HepG2 (cell line): Measurements from ENCODE around the gene MADD. TPM values are rescaled to one million over a fixed set of nuclear protein-coding genes. Genes with fewer than 3 reads are reported as not detected.

Experiments used
- ASH2L ChIP-seq: fragments of 300-600, 200-600 bp; sonication (generic); IDR thresholded peaks from 2 replicates; pipeline ENCODE4 v1.7.0; 2017; ENCODE audit warnings: low read depth, mild to moderate bottlenecking, moderate library complexity, mixed read lengths, low read length; ENCODE audit not compliant: insufficient read length
- ATF7-NPFF ChIP-seq: sonication (generic); formaldehyde crosslinking; IDR thresholded peaks from 2 replicates; pipeline ENCODE4 v1.8.1; 2023; ENCODE audit warnings: mild to moderate bottlenecking, low read depth, missing genetic modification reagents, moderate library complexity
- E2F2 ChIP-seq: sonication (generic); formaldehyde crosslinking; IDR thresholded peaks from 2 replicates; pipeline ENCODE4 v1.4.0; 2020; ENCODE audit warnings: missing genetic modification reagents, borderline replicate concordance
- ETV6 ChIP-seq: sonication (generic); formaldehyde crosslinking; conservative IDR thresholded peaks from 2 replicates; pipeline ENCODE4 v1.4.0; 2020; ENCODE audit warnings: missing genetic modification reagents
- GPN1 ChIP-seq: sonication (generic); formaldehyde crosslinking; IDR thresholded peaks from 2 replicates; pipeline ENCODE4 v1.5.1; 2020; ENCODE audit warnings: missing genetic modification reagents, borderline replicate concordance
- IRF2 ChIP-seq: IDR thresholded peaks from 2 replicates; pipeline ENCODE4 v1.6.1; 2018; ENCODE audit warnings: missing genetic modification reagents, missing compliant biosample characterization
- JUN ChIP-seq: sonication (generic); formaldehyde crosslinking; IDR thresholded peaks from 2 replicates; pipeline ENCODE4 v1.4.0; 2020; ENCODE audit warnings: mild to moderate bottlenecking, missing genetic modification reagents
- KAT2B ChIP-seq: fragments of 150-350 bp; IDR thresholded peaks from 2 replicates; pipeline ENCODE4 v1.6.1; 2014; ENCODE audit warnings: low read depth, low read length, borderline replicate concordance
- MYNN ChIP-seq: sonication (generic); formaldehyde crosslinking; IDR thresholded peaks from 2 replicates; pipeline ENCODE4 v1.4.0; 2020; ENCODE audit warnings: mild to moderate bottlenecking, low read depth, missing genetic modification reagents
- PAXIP1 ChIP-seq: sonication (generic); formaldehyde crosslinking; conservative IDR thresholded peaks from 2 replicates; pipeline ENCODE4 v1.4.0; 2020; ENCODE audit warnings: mild to moderate bottlenecking, missing genetic modification reagents, moderate library complexity
- PRDM4 ChIP-seq: sonication (generic); formaldehyde crosslinking; IDR thresholded peaks from 2 replicates; pipeline ENCODE4 v1.9.0; 2021; ENCODE audit warnings: missing genetic modification reagents, borderline replicate concordance
- RFX1 ChIP-seq: fragments of 450-650 bp; IDR thresholded peaks from 2 replicates; pipeline ENCODE4 v1.6.1; 2017
- RXRA ChIP-seq: sonication (generic); formaldehyde crosslinking; IDR thresholded peaks from 2 replicates; pipeline ENCODE4 v1.5.1; 2020; ENCODE audit warnings: missing genetic modification reagents
- SAP130 ChIP-seq: IDR thresholded peaks from 2 replicates; pipeline ENCODE4 v1.6.1; 2016; ENCODE audit warnings: low read depth
- THYN1 ChIP-seq: sonication (generic); formaldehyde crosslinking; IDR thresholded peaks from 2 replicates; pipeline ENCODE4 v1.8.1; 2023; ENCODE audit warnings: low read depth, mild to moderate bottlenecking, moderate library complexity, missing genetic modification reagents, borderline replicate concordance
- ZBTB14 ChIP-seq: sonication (generic); formaldehyde crosslinking; IDR thresholded peaks from 2 replicates; pipeline ENCODE4 v1.4.0; 2020; ENCODE audit warnings: missing genetic modification reagents
- ZKSCAN1 ChIP-seq: fragments of 150-350 bp; IDR thresholded peaks from 2 replicates; pipeline ENCODE4 v1.6.1; 2014; ENCODE audit warnings: low read length
- ZNF558 ChIP-seq: sonication (generic); formaldehyde crosslinking; IDR thresholded peaks from 2 replicates; pipeline ENCODE4 v1.9.0; 2022; ENCODE audit warnings: mild to moderate bottlenecking, missing genetic modification reagents, borderline replicate concordance
- ZNF564 ChIP-seq: sonication (generic); formaldehyde crosslinking; IDR thresholded peaks from 2 replicates; pipeline ENCODE4 v1.8.1; 2023; ENCODE audit warnings: mild to moderate bottlenecking, missing genetic modification reagents
- ZNF580 ChIP-seq: IDR thresholded peaks from 2 replicates; pipeline ENCODE4 v1.6.1; 2016; ENCODE audit warnings: low read depth, borderline replicate concordance
- ZNF737 ChIP-seq: sonication (generic); formaldehyde crosslinking; IDR thresholded peaks from 2 replicates; pipeline ENCODE4 v1.5.0; 2020; ENCODE audit warnings: missing genetic modification reagents, mild to moderate bottlenecking, borderline replicate concordance
- polyA plus RNA-seq, 8 experiments: library from polyadenylated mRNA; depleted of rRNA in 3 of 8; stranded (reverse) in 7 of 8; unstranded in 1 of 8; fragments of >200 nt; fragmentation: Illumina TruSeq in 4 of 8; extraction: Trizol in 4 of 8; gene quantifications; 2 replicates each; pipeline versions ENCODE4 v1.2.1 to v1.2.3, GENCODE V29; 2011 to 2016; ENCODE audit warnings: low read depth in 4 of 8, missing spikeins in 1 of 8, mixed read lengths in 1 of 8; ENCODE audit not compliant: insufficient read depth in 1 of 8
- total RNA-seq, 5 experiments: library from RNA; depleted of rRNA; stranded (reverse); fragments of >200 nt; fragmentation: Illumina TruSeq; extraction: Trizol; gene quantifications; 2 replicates each; pipeline ENCODE4 v1.2.3, GENCODE V29; 2016; ENCODE audit warnings: low read depth in 1 of 5

Gene MADD
- total and polyA plus RNA-seq, 2 of the 13 experiments (the other 11 are each of a cell fraction or from before 2014, with no cell fraction given), result 18.0 to 29.2 TPM

DNA sequence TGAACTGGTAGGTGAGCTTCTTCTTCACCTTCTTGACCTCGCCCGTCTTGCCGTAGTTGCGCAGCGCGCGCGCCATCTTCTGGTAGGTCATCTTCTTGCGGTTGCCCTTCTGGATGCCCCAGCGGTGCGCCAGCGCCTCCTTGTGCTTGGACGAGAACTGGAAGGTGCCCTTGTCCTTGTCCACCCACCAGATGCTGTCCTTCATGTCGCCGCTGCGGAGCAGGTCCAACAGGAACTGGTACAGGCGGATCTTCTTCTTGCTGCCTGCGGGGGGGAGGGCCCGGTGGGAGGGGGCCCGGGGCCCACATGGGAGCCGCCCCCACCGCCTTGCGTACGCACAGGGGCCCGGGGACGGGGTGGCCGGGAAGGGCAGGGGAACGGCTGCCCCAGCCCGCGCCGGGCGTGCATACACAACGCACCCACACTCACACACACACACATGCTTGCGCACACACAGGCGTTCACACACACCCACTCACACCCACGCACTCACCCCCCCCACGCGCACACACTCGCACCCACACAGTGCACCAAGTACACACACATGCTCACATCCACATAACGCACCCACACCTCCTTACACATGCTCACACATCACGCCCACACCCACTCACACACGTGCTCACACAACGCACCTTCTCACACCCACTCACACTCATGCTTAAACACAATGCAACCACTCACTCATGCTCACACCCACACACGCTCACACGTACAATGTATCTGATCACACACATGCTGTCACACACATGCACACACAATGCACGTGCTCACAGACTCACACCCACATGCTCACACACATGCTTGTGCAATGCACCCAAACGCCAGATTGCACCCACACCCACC, 85.6 kb downstream of the MADD start (continued):
- TF ChIP-seq PRDM4 (CRISPR knock-in tag), result no peak; the same call in 1 of the 2 replicates
- TF ChIP-seq THYN1 (CRISPR knock-in tag), result no peak
- peak; percentile 42 for TF ChIP-seq PAXIP1
- peak; percentile 69 for TF ChIP-seq RXRA
- peak; percentile 72 for TF ChIP-seq IRF2 (CRISPR knock-in tag)
- no peak for TF ChIP-seq RFX1
- TF ChIP-seq ZNF580 (CRISPR knock-in tag), result peak; percentile 53; the same call in 1 of the 2 replicates
- 0 out of 2 replicates have a peak, but pooled peaks have one; percentile 16 for TF ChIP-seq JUN
- peak; percentile 29 for TF ChIP-seq ASH2L
- no peak for TF ChIP-seq E2F2 (CRISPR knock-in tag)
- no peak for TF ChIP-seq GPN1 (CRISPR knock-in tag)
- TF ChIP-seq ZBTB14 (CRISPR knock-in tag), result no peak
- peak; percentile 43; the same call in 1 of the 2 replicates for TF ChIP-seq ATF7-NPFF (CRISPR knock-in tag)
- TF ChIP-seq ZKSCAN1, result no peak
- peak; percentile 77 for TF ChIP-seq SAP130 (CRISPR knock-in tag)
- no peak for TF ChIP-seq ZNF558 (CRISPR knock-in tag)
- TF ChIP-seq MYNN (CRISPR knock-in tag), result no peak
- TF ChIP-seq ZNF737 (CRISPR knock-in tag), result no peak
- no peak for TF ChIP-seq KAT2B
- TF ChIP-seq ZNF564 (CRISPR knock-in tag), result 0 out of 2 replicates have a peak, but pooled peaks have one; percentile 52
- no peak for TF ChIP-seq ETV6 (CRISPR knock-in tag)
